NCI-H510A treated with DMSO at 0.1 percent for 48 hours (cell line): ENCODE data around the gene CASP7.

Experiments
- DNase-seq: peaks from one replicate; lab custom pipeline; 2025; lab: John Stamatoyannopoulos, UW

Gene CASP7

DNA sequence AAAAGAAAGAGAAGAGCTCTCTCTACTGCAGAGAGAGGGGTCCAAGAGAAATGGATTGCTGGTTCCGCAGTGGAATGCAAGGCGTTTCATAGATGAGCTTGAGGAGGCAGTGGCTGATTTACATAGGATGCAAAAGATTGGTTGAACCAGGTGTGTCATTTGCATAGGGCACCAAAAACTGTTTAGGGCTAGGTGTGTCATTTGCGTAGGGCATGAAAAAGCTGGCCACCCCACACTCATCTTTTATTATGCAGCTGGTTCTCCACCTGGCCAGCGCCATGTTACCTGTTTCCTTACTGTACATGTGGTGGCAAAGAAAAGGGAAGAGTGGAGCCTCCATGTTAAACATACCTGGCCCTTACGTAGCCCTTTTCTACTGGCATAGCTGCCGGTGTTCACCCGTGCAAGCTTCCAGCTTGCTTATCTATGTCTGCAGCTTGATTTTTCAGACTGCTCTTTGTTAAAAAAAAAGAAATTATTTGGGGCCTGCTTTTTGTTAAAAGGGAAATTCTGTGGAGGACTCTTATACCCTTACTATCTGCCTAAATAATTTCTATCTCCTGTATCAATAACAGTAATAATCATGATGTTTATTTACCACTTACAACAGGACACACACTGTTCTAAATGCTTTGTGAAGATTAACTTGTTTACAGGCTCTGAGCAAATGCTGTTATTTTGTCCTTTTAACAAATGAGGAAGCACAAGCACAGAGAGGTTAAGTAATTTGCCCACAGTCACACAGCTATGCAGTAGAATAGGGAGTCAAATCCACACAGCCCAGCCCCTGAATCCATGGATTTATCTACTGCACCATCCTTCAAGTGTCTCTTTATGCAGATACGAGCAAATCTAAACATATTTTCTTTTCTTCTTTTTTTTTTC, 33.3 kb downstream of the CASP7 start:
- peak; percentile 86 for DNase-seq

DNA sequence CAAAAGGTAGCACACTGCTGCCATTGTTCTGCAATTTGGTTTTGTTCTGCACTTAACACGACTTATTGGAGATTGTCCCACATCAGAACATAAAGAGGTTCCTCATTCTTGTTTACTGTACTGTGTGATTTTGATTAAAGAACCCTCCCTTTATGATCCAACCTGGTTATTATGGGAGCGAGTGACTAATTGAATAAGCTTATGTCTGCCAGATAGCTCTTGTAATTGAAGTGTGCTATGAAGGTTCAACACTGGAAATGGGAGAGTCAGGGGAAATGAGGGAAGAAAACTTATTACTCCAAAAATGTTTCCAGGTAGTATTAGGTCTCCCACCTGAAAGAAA, 33.9 kb downstream of the CASP7 start:
- DNase-seq: no peak

DNA sequence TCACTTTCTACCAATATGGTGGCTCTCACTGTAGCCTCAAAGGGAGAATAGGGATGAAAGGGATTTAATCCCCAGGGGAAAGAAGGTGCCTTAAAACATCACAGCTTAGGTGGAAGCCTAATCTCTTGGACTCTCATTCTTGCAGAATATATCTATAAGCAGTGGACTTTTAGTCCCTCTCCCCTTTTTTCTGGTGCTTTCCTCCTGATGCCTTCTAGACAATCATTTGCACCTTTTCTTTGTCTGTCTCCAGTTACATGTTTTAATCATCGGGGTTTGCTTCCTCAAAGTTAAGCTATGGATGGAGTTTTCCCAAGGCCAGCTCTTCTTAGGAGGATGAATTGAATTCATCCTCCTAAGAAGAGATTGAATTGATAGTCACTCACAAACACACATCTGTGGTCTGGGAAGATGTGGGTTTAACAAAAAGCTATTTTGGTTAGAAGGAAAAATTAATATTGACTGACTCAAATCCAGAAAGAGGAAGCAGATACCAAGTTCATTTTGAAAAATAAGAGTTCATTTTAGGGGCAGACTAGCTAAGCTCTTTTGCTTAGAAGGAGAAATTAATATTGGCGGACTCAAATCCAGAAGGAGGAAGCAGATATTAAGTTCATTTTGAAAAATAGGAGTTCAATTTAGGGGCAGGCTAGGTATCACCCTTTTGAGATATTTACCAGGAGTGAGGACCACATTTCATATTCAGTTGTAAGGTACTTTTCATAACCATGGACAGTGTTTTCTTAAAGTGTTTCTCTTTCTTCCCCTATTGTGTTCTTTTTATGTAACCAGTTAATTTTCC, 36.6 kb downstream of the CASP7 start:
- DNase-seq: no peak

DNA sequence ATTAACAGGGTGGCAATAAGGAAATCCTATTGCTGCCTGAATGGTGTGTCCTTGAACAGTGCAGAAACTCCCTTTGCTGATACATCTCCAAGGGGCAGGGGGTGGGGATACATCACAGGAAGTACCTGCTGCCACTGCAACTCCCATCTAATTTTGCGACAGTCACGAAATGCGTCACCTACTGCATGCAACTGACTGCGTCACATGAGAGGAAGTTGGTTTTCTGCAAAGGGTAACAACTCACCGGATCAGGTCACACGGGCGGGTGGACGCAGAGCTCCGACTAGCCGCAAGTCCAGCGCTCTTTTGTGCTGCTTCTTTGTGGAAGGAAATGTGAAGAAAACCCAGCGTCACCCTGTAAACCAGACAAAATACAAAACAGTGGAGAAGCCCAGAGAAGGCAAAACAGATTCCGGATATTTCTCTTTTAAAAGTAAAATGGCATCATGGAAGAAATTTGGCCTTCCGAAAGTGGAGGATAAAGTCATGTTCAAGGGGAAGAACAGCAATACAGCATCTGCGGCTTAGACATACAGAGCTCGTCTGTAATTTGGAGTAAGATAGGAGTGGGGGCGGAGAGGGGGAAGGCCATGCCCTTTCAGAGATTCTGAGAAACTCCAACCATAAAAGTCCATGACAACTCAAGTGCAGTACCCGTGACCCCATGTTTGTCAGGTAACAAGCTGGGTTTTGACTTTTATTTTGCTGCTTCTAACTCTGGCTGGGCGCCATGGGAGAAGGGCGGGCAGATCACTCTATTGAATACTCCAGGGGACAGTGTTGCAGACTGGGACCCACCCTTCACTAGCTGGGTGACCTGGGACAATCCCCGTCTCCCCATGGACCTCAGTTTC, 39.5 kb downstream of the CASP7 start:
- no peak for DNase-seq

DNA sequence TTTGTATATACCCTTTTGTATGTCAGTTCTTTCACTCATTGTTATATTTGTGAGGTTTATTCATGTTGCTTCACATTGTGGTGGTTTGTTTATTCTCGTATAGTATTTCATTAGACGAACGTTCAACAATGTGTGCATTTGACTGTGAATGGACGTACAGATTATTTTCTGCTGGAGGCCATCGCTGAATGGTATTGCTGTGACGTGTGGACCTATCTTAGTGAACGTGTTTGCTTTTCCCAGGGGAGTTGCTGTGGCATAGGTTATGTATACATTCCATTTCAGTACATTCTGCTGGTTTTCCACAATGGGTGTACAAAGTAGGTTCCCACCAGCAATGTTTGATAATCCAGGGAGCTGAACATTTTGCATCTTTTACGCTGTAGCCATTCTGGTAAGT, 40.7 kb downstream of the CASP7 start:
- no peak for DNase-seq

DNA sequence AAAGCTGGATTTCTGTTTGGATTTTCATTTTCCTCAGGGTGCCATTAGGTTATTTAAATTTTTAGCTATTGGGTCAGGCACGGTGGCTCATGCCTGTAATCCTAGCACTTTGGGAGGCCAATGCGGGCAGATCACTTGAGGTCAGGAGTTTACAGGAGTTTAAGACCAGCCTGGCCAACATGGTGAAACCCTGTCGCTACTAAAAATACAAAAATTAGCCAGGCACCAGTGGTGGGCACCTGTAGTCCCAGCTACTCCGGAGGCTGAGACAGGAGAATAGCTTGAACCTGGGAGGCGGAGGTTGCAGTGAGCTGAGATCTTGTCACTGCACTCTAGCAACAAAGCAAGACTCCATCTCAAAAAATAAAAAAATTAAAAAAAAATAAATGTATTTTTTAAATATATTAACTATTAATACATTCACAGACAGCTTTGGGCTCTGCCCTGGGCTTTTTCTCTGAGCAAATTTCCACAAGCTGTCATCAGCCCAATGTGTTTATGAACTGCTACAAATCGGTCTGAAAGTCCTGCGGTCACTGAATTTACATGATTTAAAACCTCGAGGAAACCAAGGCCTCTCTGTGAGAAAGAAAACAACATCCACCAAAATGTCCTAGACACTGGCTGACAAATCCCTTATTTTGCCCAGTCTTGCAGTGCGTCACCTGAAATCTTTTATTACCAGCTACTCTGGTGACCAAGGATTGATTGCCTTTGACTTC, 52.6 kb downstream of the CASP7 start:
- DNase-seq: no peak

DNA sequence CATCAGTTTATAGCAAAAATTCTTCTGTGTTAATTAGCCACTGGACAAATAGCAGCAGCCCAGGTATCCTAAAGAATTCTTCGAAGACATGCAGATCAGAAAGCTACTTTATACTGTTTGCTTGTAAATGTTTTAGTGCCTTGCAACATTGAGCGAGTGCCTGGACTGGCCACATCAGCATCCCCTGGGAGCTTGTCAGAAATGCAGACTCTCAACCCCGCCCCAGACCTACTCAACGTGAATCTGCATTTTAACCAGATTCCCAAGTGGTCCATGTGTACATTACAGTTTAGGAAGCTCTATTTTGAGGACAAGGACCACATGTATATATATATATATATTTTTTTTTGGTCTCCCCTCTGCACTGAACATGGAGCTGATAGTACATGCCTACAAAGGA, 53.3 kb downstream of the CASP7 start:
- no peak for DNase-seq

DNA sequence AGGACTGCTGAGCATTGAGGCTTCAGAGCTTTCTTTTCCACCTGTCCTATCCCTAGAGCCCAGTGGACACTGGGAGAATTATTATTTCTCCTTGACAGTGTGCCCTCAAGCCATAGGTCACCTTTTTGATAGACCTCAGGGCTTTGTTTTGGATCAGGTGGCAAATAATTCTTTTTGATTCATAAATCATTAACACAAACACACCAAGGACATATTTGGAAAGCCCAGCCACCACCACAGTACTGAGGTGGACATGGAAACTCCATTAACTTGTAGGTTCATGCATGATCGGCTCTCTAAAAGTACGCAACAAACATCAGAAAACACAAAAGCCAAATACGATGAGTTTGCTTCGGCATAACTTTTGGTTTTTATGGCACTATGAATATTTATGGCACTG, 53.9 kb downstream of the CASP7 start:
- no peak for DNase-seq

DNA sequence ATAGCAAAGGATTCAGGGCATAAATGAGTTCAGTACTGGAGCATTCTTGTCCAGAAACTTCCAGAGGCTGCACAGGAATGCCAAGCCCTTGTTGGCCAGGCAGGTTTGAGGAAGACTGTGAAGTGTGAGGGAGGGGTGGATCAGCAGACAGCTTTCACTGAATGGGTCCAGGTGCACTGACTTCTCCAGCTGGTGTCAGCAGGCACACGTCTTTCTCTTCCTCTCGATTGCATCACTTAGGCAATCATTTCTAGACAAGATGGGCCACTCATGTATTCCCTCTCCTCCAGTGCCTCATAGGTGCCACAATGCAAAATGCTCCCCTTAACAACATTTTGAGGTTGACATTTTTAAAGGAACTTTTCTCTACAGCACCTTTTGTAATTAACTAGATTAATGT, 56.2 kb downstream of the CASP7 start:
- peak; percentile 90 for DNase-seq

DNA sequence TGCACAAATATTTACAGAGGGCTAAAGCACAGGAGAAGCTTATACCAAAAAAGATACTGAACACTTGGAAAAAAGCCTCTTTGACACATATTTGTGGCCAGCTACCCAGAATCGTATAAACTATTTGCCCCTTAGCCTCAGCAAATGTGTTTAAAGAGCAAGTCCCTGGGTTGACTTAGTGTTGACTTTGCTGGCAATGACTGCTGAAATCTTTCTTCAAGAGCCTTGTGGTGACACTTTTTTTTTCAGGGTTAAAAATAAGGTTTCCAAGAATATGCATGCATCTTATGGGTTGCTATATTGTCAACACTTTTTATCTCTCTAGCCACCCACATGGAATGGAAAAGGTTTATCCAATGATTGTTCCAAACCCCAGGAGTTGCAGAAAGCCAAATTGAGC, 56.9 kb downstream of the CASP7 start:
- DNase-seq: no peak

DNA sequence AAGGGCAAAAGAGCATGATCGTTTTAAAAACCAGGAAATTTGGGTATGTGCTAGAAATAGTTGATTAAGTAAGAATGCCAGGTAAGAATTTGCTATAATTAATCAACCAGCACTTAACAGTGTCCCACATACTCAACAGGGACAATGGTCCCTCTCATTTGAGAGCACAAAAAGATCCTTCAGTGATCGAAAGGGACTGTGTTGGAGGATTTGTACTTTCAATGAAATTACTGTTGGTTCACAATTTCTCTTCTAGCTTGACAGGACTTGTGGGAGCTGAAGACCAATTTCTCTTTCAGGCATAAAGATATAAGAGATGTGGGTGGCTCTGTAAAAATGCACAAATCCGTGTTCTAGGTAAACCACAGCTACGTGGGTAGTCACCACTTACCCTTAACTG, 59.3 kb downstream of the CASP7 start:
- no peak for DNase-seq

DNA sequence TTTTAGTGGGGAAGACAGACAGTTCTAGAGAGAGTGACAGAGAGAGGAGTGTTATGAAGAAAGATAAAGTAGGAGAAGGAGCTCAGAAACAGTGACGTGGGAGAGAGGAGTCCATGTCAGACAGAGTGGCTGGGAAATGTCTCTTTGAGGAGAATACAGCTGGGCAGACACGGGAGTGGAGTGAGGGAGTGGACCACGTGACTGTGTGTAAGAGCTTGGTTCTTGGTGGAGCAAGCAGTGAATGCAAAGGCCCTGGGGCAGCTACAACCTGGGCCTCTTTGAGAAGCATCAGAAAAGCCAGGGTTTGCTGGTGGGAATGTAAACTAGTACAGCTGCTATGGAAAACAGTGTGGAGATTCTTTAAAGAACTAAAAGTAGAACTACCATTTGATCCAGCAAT, 59.9 kb downstream of the CASP7 start:
- DNase-seq: no peak

DNA sequence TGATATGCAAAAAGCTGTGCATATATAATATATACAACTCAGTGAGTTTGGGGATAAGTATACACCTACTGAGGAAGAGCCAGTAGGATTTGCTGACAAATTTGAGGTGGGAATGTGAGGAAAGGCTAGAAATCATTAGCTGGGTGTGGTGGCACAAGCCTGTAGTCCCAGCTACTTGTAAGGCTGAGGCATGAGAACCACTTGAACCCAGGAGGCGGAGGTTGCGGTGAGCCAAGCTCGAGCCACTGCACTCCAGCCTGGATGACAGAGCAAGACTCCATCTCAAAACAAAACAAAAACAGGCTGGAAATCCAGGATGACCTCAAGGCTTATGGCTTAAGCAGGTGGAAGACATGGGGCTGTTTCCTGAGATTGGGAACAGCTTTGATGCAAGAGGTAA, 61.1 kb downstream of the CASP7 start:
- no peak for DNase-seq

DNA sequence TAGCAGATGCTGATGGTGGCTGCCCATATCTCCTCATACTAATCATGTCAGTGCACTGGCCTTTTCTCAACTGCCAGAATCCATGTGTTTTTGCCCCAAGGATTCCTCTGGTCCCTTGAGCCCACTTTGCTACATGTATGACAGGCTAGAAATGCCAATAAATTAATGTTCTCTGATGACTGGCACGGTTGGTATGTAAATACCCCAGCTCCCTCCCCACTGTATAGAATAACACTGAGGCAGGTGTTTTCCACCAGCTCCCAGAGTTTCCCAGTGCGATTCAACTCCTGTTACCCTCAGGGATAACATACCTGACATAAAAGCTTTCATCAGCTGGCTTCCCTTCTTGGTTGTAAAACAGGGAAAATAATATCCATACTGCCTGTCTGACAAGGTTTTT, 62.8 kb downstream of the CASP7 start:
- no peak for DNase-seq

DNA sequence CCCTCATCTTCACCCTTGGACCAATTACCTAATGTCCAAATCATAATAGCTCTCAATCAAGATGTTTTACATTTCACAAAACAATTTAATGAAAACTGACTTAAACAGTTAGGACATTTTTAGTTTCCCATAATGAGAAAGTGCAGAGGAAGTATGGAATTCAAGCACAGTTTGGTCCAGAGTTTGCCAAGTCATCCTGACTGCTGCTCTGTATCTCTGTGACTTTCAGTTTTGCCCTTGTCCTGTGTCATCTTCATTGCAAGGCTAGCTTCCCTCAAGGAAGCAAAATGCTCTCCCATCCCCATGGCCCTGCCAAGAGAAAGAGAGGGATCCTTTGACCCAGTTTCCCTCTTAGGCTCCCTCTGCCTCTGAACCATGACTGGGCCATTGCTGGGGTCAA, 63.9 kb downstream of the CASP7 start:
- no peak for DNase-seq

DNA sequence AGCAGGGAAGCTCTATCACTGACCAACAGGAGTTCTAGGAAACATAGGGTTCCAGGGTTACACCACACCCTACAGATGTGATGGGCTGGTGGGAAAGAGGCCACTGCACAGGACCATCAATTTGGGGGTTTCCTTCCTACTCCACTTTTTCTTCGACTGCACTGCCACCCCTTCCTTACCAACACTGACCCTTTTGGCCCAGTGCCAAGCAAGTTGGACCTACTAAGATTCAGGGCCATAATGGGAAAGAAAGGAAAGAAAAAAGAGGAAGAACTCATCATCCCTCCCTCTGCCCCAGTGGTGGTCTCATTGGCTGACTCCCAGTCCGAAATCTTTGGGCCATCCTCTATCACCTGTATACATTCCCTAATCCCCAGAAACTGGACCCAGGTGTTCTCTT, 65.7 kb downstream of the CASP7 start:
- no peak for DNase-seq

DNA sequence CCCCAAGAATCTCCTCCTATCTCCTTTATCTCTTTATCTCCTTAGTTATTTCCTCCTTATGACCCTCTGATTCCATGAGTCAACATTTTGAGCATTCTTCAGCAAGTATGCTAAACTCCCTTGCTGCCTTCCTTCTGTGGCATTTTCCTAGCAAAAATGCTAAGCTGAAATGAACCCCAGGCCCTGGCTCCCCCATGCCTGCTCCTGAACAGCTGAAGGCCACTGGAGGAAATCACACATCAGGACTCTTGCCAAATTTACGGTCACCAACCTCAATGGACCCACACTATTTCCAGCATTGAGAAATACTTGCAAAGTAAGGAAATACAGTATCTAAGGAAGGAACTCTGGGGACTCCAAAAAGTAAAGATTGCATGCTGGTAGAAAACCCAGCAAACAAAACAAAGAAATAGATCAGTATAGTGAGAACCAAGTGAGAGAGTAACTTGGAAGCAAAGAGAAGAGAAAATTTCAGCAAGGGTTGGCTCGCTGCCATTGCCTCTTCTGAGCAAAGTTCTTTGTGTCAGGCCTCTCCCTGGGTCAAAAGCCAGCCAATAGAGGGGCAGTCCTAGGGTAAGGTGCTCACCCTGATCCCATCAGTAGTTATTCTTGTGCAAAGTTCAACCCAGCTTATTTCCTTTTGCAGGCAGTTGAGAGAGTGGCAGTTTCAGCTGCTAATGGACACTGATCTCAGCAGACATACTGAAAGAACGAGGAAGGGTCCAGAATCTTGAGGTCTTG, 66.7 kb downstream of the CASP7 start:
- DNase-seq: no peak

DNA sequence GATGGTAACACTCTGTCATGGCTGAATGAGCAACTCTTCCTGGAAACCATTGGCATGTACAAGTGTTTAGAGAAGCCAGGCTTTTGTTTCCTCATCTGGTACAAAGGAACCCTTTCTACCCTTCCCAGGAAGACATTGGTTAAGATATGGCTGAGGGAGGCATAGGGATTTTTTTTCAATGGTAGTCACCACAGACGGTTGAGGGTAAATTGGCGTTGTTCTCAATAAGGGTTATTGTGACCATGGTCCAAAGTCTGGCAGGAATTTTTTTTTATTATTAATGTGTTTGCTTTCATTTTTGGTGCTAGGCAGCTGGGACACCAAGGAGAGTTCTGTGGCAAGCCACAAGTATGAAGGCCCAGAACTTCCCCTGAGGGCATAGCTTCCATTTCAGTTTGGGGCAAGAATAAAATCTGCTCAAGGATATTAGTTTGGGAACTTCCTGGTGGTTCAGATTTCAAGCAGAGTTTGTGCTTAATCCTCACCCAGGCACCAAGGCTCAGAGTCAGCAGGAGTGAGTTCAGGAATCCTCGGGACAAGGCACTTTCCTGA, 71.5 kb downstream of the CASP7 start, which contains the start of gene PLEKHS1:
PLEKHS1 (plus strand) TSS at position 502 of the 552 bp plus-strand sequence. CDS start 3,596 bp downstream, outside the sequence.
- peak; percentile 16 for DNase-seq

DNA sequence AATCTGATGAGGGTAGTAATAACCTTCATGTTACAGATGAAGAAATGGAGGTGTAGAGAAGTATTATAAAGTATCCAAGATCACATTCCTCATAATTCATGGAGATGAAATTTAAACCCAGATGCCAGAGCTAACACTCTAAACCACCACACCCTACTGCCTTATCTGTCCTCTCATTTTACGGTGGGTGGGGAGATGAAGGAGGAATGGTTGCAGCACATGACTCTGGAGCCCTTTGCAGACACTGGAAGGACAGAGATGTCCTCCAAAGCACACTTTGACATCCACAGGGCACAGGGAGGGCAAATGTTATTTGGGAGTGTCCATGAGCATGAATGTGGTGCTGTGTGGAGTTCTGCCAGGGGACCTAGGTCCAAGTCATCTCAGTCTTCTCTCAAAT, 72.8 kb downstream of the CASP7 start:
- DNase-seq: no peak

DNA sequence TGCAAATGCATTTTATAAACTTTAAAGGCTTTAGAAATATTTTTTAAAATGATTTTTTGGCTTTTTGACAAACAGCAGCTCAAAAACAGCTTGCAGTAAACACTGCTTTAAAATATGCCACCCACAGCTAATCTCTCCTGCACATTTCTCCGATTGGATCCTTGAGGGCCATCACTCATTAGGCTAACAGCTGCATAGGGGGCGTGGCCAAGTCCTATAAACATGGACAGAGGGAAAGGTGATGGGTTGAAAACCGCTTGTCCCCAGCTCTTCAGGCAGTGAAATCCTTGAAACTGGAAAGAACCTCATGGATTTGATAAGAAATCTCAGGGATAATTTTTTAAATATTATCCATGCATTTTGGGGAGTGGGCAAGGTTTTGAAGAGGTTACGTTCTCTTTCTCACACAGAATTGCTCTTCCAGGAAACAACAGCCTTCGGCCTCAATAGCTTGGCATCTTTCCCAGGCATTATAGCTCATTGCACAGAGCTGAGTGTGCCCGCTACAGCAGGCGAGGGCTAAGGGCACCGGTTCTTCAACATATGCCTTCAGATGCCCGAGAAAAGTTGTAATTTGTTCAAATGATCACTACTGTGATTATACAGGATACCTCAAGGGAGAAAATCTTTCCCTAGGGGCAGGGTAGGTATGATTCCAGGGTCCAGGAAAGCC, 73.4 kb downstream of the CASP7 start:
- peak; percentile 92 for DNase-seq
